ENCODE results near the gene PRR13.

GRCh38 chr12:53484686-53485575 is 43.4 kb downstream of the PRR13 start:
- TF ChIP-seq POLR2A (IDR thresholded peaks at IDR 0.05; ENCODE audit: low read depth, low read length) = no peak; the same call in 1 of the 2 replicates
- TF ChIP-seq POLR2AphosphoS5 (IDR thresholded peaks at IDR 0.05; ENCODE audit: low read depth, low read length) = no peak; the same call in 1 of the 2 replicates
- no peak for TF ChIP-seq TAF1 (IDR thresholded peaks at IDR 0.05; ENCODE audit: borderline replicate concordance, low read depth, low read length)
